Camera-type eye (tissue), 1 donor: ENCODE results near the gene METRNL. TPM values are rescaled to one million over a fixed set of nuclear protein-coding genes. Genes with fewer than 3 reads are reported as not detected.

ENCODE experiments used
- total RNA-seq: library from RNA; depleted of rRNA; stranded (reverse); fragments of >200 nt; gene quantifications from one replicate; pipeline ENCODE4 v1.2.3, GENCODE V29; 2014

The METRNL gene, protein sequence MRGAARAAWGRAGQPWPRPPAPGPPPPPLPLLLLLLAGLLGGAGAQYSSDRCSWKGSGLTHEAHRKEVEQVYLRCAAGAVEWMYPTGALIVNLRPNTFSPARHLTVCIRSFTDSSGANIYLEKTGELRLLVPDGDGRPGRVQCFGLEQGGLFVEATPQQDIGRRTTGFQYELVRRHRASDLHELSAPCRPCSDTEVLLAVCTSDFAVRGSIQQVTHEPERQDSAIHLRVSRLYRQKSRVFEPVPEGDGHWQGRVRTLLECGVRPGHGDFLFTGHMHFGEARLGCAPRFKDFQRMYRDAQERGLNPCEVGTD
- 73.2 TPM for total RNA-seq

DNA sequence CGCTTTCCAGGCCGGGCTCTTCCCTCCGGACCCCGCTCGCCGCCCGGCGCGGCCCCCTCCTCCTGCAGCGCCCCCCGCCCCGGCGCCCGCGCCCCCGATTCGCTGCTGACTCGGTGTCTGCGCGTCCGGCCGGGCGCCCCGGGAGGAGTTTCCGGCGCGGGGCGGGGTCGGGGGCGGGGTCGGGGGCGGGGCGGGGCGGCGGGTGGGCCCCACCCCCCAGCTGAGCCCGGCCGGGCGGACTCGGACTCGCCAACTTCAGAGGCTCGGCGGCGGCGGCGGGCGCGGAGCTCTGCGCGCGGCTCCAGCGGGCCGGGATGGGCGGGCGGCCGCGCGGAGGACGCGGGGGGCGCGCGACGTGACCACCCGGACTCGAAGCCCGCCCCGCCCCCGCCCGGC, at the start of gene METRNL:
Gene METRNL, plus strand, starts transcription at position 258 of the 396 bp plus-strand sequence. CDS start 207 bp downstream, outside the sequence.

Other genes starting within 250 kb of the METRNL start
- 1.6 TPM for gene ZNF750, start 239.6 kb upstream of the METRNL start, total RNA-seq